Activated CD8-positive, alpha-beta memory T cell treated with anti-CD3 and anti-CD28 coated beads for 48 hours (primary cell): Measurements from ENCODE around the gene MCCC1.

Experiments used
- DNase-seq, 3 experiments: peaks; one replicate each; pipeline ENCODE4 v3.0.0-alpha.2; 2020; ENCODE audit warnings: low read depth in 2 of 3, low spot score in 2 of 3

MCCC1 gene

GRCh38 chr3:182986021-182986420, 113.3 kb downstream of the MCCC1 start:
- no peak for DNase-seq

GRCh38 chr3:182983876-182984275, 115.4 kb downstream of the MCCC1 start:
- no peak for DNase-seq

GRCh38 chr3:182981038-182981380, 118.3 kb downstream of the MCCC1 start:
- no peak for DNase-seq

GRCh38 chr3:182980204-182981037, 118.9 kb downstream of the MCCC1 start, which contains the start of gene DCUN1D1:
TSS of gene DCUN1D1 (minus strand) at chr3:182980538. CDS start at chr3:182980489, 49 bp downstream.
- peak; percentile 69 to 83 (median 71) for DNase-seq

GRCh38 chr3:182979674-182980191, 119.6 kb downstream of the MCCC1 start:
- DNase-seq: peak in 1 of 3 experiments; percentile 5

- no peak for DNase-seq
These were observed 120.1 kb downstream of the MCCC1 start for GRCh38 chr3:182979103-182979673.

GRCh38 chr3:182978387-182978786, 120.9 kb downstream of the MCCC1 start:
- DNase-seq: no peak

GRCh38 chr3:182973047-182973446, 126.2 kb downstream of the MCCC1 start:
- DNase-seq: no peak

- no peak for DNase-seq
These were observed 126.9 kb downstream of the MCCC1 start for GRCh38 chr3:182972387-182972786.

- no peak for DNase-seq
These were observed 127.7 kb downstream of the MCCC1 start for GRCh38 chr3:182971637-182972036.

- DNase-seq: no peak
These were observed 128.4 kb downstream of the MCCC1 start for GRCh38 chr3:182970811-182971418.

- DNase-seq: no peak
These were observed 129.4 kb downstream of the MCCC1 start for GRCh38 chr3:182969853-182970252.

GRCh38 chr3:182969277-182969676, 130.0 kb downstream of the MCCC1 start:
- no peak for DNase-seq

- DNase-seq: no peak
These were observed 131.8 kb downstream of the MCCC1 start for GRCh38 chr3:182967218-182968204.

- DNase-seq: no peak
These were observed 133.4 kb downstream of the MCCC1 start for GRCh38 chr3:182965861-182966366.
